ENCODE measurements around the gene GTF2A1L. TPM values are rescaled to one million over a fixed set of nuclear protein-coding genes. Genes with fewer than 3 reads are reported as not detected.
"Not testable (repeated sequence)": the region's sequence is repeated elsewhere in the genome, so short reads cannot be mapped to it uniquely, and the experiment has no call there.

Gene GTF2A1L
- total RNA-seq, 1 experiment from 2014 or later, result 0.11 TPM

DNA sequence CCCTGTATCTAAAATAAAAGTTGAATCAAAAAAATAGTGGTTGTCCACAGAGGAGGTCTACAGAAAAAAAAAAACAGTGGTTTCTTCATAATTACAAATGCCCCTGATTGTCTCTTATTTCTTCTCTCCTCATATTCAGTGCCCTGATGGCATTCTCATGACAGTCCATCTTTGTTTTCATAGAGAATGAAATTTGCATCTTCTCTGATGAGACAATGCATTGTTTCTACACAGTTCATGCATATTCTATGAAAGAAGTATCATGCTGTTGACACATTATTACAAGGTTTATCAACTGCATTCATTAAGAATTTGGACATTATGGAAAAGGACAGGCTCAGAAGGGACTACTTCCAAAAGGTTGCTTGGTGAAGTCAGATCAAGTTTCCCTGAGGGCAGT, 78.3 kb downstream of the GTF2A1L start:
- no peaks in the 10 kb centered on the region for H3K36me3 ChIP-seq

GRCh38 chr2:48696881-48697280, 79.2 kb downstream of the GTF2A1L start:
- Histone ChIP-seq H3K36me3 (no peaks in the 10 kb centered on the region), H3K9me3 (replicated peaks) (no peaks in the 10 kb centered on the region), H3K4me1 (replicated peaks) (peaks cover 43% of the 10 kb centered on the region), H3K27ac (no peak overlapping the region), H3K4me3 (no peak overlapping the region), H3K27me3 (replicated peaks) (no peaks in the 10 kb centered on the region)
- DNase-seq (ENCODE audit: low read depth in 1 of 2, low spot score in 2 of 2), result no peak

More for the DNA sequence above, 78.3 kb downstream of the GTF2A1L start:
- no peaks in the 10 kb centered on the region for H3K9me3 ChIP-seq (replicated peaks)
- H3K4me3 ChIP-seq, result no peak overlapping the region
- H3K4me1 ChIP-seq (replicated peaks), result peaks cover 43% of the 10 kb centered on the region
- H3K27me3 ChIP-seq (replicated peaks), result no peaks in the 10 kb centered on the region
- no peak overlapping the region for H3K27ac ChIP-seq
- no peak for DNase-seq (ENCODE audit: low read depth in 1 of 2, low spot score in 2 of 2)

DNA sequence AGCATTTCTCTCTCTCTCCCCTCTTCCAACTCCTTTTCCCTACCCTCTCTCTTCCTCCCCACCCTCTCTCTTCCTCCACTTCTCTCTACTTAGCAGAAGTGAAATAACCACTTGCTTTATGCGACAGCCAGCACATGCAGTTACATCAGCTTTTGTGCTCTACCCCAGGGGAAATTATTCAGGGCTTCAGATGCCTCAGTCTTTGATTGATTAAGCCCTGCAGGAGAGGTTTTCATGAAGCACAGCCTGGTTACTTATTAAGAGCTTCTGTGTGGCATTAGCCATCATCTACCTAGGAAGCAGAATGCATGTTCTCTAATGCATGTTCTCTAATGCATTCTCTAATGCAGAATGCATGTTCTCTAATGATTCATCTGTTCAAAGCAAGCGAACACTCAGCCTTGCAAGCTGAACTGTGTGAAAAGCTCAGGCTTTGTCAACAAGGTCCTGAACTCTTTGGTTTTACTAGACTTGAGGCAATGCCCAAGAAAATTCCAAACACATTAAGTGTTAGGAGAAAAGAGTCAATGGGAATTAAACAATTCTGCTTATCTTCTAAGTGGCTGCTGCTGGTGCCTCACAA, 81.8 kb downstream of the GTF2A1L start:
- Histone ChIP-seq H3K9me3 (replicated peaks) (no peaks in the 10 kb centered on the region), H3K27ac (no peak overlapping the region), H3K4me3 (no peak overlapping the region), H3K27me3 (replicated peaks) (no peaks in the 10 kb centered on the region), H3K36me3 (no peaks in the 10 kb centered on the region), H3K4me1 (replicated peaks) (peaks cover 20% of the 10 kb centered on the region)
- no peak for DNase-seq (ENCODE audit: low read depth in 1 of 2, low spot score in 2 of 2)

- H3K27ac ChIP-seq; DNase-seq (ENCODE audit: low read depth in 1 of 2, low spot score in 2 of 2); H3K36me3 ChIP-seq: not testable (repeated sequence)
Observed at GRCh38 chr2:48703621-48704020, 86.0 kb downstream of the GTF2A1L start.

DNA sequence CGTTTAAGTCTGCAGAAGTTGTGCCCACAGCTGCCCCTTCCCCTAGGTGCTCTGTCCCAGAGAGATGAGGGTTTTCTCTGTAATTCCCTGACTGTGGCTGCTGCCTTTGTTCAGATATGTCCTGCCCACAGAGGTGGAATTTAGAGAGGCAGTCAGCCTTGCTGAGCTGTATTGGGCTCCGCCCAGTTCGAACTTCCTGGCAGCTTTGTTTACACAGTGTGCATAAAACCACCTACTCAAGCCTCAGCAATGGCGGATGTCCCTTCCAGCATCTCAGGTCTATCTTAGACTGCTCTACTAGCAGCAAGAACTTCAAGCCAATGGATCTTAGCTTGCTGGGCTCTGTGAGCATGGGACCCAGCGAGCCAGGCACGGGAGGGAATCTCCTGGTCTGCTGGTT, 89.8 kb downstream of the GTF2A1L start:
- H3K36me3 ChIP-seq, result no peaks in the 10 kb centered on the region
- no peak overlapping the region for H3K27ac ChIP-seq
- DNase-seq (ENCODE audit: low read depth in 1 of 2, low spot score in 2 of 2), result no peak

More at GRCh38 chr2:48703621-48704020, 86.0 kb downstream of the GTF2A1L start:
- H3K4me3 ChIP-seq; H3K27me3 ChIP-seq (replicated peaks); H3K9me3 ChIP-seq (replicated peaks): not testable (repeated sequence)
- peaks cover 13% of the 10 kb centered on the region for H3K4me1 ChIP-seq (replicated peaks)

GRCh38 chr2:48709096-48710034, 91.7 kb downstream of the GTF2A1L start:
- no peaks in the 10 kb centered on the region for H3K36me3 ChIP-seq
- DNase-seq (ENCODE audit: low read depth in 1 of 2, low spot score in 2 of 2), result no peak
- H3K9me3 ChIP-seq (replicated peaks), result no peaks in the 10 kb centered on the region
- H3K4me1 ChIP-seq (replicated peaks), result peaks cover 6% of the 10 kb centered on the region
- H3K4me3 ChIP-seq, result no peak overlapping the region
- H3K27ac ChIP-seq, result no peak overlapping the region
- H3K27me3 ChIP-seq (replicated peaks), result no peaks in the 10 kb centered on the region

More for the DNA sequence above, 89.8 kb downstream of the GTF2A1L start:
- Histone ChIP-seq H3K9me3 (replicated peaks) (no peaks in the 10 kb centered on the region), H3K27me3 (replicated peaks) (no peaks in the 10 kb centered on the region), H3K4me3 (no peak overlapping the region), H3K4me1 (replicated peaks) (peaks cover 6% of the 10 kb centered on the region)

- Histone ChIP-seq H3K27ac (no peak overlapping the region), H3K27me3 (replicated peaks) (no peaks in the 10 kb centered on the region), H3K4me1 (replicated peaks) (peaks cover 12% of the 10 kb centered on the region), H3K9me3 (replicated peaks) (no peaks in the 10 kb centered on the region), H3K4me3 (no peak overlapping the region), H3K36me3 (no peaks in the 10 kb centered on the region)
- no peak for DNase-seq (ENCODE audit: low read depth in 1 of 2, low spot score in 2 of 2)
Observed at GRCh38 chr2:48711343-48711742, 93.7 kb downstream of the GTF2A1L start.

DNA sequence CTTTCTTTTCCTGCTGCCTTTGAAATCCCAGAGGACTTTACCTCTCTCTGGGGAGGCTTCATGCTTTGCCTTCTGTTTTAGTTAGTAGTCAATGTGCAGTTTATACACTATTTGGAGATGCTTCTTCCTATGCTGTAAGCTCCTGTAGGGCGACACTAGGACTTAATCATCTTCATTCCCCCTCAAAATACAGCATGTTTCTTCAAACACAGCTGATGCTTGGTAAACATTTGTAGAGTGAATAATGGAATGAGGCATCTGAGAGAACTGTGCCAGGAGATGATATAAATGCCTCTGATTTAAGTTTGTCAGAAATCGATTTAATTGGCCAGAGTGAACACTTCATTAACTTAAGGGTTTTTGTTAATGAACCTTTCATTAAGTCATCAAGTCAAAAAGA, 94.5 kb downstream of the GTF2A1L start:
- DNase-seq (ENCODE audit: low read depth in 1 of 2, low spot score in 2 of 2), result no peak
- H3K9me3 ChIP-seq (replicated peaks), result no peaks in the 10 kb centered on the region
- H3K27ac ChIP-seq, result no peak overlapping the region
- no peaks in the 10 kb centered on the region for H3K27me3 ChIP-seq (replicated peaks)
- no peak overlapping the region for H3K4me3 ChIP-seq
- peaks cover 12% of the 10 kb centered on the region for H3K4me1 ChIP-seq (replicated peaks)
- H3K36me3 ChIP-seq, result no peaks in the 10 kb centered on the region

- H3K9me3 ChIP-seq (replicated peaks), result no peaks in the 10 kb centered on the region
- no peak overlapping the region for H3K27ac ChIP-seq
- no peaks in the 10 kb centered on the region for H3K36me3 ChIP-seq
- H3K4me3 ChIP-seq, result no peak overlapping the region
- no peaks in the 10 kb centered on the region for H3K27me3 ChIP-seq (replicated peaks)
- peaks cover 6% of the 10 kb centered on the region for H3K4me1 ChIP-seq (replicated peaks)
- DNase-seq (ENCODE audit: low read depth in 1 of 2, low spot score in 2 of 2), result no peak
Observed at GRCh38 chr2:48713647-48714046, 96.0 kb downstream of the GTF2A1L start.

- Histone ChIP-seq H3K4me3 (no peak overlapping the region), H3K27me3 (replicated peaks) (no peaks in the 10 kb centered on the region), H3K9me3 (replicated peaks) (no peaks in the 10 kb centered on the region), H3K27ac (no peak overlapping the region), H3K36me3 (no peaks in the 10 kb centered on the region), H3K4me1 (replicated peaks) (peaks cover 6% of the 10 kb centered on the region)
- DNase-seq (ENCODE audit: low read depth in 1 of 2, low spot score in 2 of 2), result no peak
Observed at GRCh38 chr2:48714245-48714644, 96.6 kb downstream of the GTF2A1L start.

DNA sequence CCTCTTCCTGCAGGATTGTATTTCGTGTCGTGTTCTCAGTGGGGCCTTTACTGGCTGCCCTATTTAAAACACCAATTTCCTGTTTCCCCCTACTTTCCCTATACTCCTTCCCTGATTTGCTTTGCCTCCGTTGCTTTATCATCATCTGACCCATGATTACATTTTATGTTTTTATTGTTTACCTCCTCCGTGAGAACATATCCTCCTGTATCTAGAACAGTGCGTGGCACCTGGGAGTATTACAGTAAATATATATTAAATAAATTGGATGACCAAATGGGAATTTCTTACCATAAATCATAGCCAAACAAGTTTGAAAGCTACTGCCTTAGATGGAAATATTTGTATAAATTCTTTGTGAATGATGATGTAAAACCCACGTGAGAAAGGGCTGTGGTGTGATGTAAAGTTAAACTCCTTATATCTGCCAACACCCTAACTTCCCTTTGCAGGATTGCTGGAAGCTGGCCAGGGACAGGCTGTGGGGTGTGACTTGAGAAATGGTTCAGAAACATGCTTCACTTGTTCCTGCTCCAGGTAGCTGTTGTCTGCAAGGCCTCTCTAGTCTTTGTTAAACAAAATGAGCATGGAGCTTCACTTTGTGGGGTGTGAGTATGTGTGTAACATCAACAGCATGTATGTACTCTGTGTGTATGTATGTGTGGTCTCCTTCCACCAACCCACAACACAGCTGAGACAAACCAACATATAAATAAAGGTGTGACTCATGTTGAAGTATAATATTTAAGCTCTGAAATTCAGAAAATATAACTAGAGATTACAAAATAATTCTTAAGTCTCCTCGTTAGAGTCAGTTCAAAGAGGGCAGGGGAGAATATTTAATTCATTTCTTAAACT, 97.6 kb downstream of the GTF2A1L start:
- H3K4me1 ChIP-seq (replicated peaks), result peaks cover 14% of the 10 kb centered on the region
- no peak overlapping the region for H3K4me3 ChIP-seq
- no peak for DNase-seq (ENCODE audit: low read depth in 1 of 2, low spot score in 2 of 2)
- no peaks in the 10 kb centered on the region for H3K36me3 ChIP-seq
- H3K27me3 ChIP-seq (replicated peaks), result no peaks in the 10 kb centered on the region
- no peaks in the 10 kb centered on the region for H3K9me3 ChIP-seq (replicated peaks)
- H3K27ac ChIP-seq, result no peak overlapping the region

DNA sequence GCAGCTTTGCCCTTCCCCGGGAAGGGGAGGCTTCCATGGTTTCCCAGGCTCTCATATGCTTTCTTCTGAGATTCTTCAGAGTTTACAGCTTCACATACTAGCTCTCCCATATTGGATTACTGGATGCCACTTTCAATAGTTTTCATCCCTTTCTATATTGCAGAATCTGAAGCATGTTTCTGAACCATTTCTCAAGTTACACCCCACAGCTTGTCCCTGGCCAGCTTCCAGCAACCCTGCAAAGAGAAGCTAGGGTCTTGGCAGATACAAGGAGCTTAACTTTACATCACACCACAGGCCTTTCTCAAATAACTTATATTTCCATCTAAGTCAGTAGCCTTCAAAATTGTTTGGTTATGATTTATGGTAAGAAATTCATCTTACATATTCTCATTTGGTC, 98.3 kb downstream of the GTF2A1L start:
- DNase-seq (ENCODE audit: low read depth in 1 of 2, low spot score in 2 of 2), result no peak
- no peak overlapping the region for H3K27ac ChIP-seq
- no peaks in the 10 kb centered on the region for H3K9me3 ChIP-seq (replicated peaks)

DNA sequence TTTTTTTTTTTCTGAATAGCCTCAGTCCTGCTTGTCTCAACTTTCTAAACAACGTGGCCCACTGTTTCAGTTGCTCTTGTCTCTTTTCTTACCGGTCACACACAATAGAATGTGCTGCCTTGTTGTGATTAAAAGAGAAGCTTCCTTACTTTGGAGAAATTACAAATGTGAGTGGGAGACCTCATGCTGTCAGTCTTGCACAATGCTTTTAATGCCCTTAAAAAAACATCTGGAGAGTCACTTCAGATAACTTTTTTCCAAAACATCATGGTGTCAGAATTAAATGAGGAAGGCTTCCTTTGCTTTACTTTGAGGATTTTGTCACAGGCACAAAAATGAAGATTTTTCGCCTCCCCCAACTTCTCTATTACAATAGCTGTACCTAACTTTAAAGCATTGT, 100.2 kb downstream of the GTF2A1L start:
- Histone ChIP-seq H3K4me3 (no peak overlapping the region), H3K27ac (no peak overlapping the region), H3K27me3 (replicated peaks) (no peaks in the 10 kb centered on the region), H3K4me1 (replicated peaks) (peaks cover 17% of the 10 kb centered on the region), H3K9me3 (replicated peaks) (no peaks in the 10 kb centered on the region), H3K36me3 (no peaks in the 10 kb centered on the region)
- DNase-seq (ENCODE audit: low read depth in 1 of 2, low spot score in 2 of 2), result no peak

More for the DNA sequence above, 98.3 kb downstream of the GTF2A1L start:
- H3K4me1 ChIP-seq (replicated peaks), result peaks cover 14% of the 10 kb centered on the region
- H3K36me3 ChIP-seq, result no peaks in the 10 kb centered on the region
- H3K4me3 ChIP-seq, result no peak overlapping the region
- no peaks in the 10 kb centered on the region for H3K27me3 ChIP-seq (replicated peaks)
